Liver (tissue), 9 donors: ENCODE measurements around the gene NOM1. TPM values are rescaled to one million over a fixed set of nuclear protein-coding genes. Genes with fewer than 3 reads are reported as not detected.

Experiments
- DNase-seq: peaks from one replicate; pipeline ENCODE4 v3.0.0-alpha.2; 2017; ENCODE audit warnings: low spot score
- H3K27ac ChIP-seq, 2 donors: one replicate each; pipeline ENCODE4 v1.7.0; 2013; ENCODE audit warnings: inconsistent platforms in 2 of 2, low read length in 2 of 2, control low read depth in 1 of 2, low read depth in 1 of 2, mild to moderate bottlenecking in 1 of 2
- H3K27me3 ChIP-seq, 4 donors: one replicate each; pipeline versions ENCODE4 v1.6.1 to v1.7.0; 2013; ENCODE audit warnings: low read length in 3 of 4, inconsistent platforms in 1 of 4, mild to moderate bottlenecking in 1 of 4, moderate library complexity in 1 of 4; ENCODE audit not compliant: control insufficient read depth in 4 of 4, insufficient read depth in 4 of 4
- H3K36me3 ChIP-seq, 4 donors: one replicate each; pipeline versions ENCODE4 v1.6.1 to v1.7.0; 2013; ENCODE audit warnings: low read length in 3 of 4, mild to moderate bottlenecking in 3 of 4, low read depth in 1 of 4, moderate library complexity in 1 of 4; ENCODE audit not compliant: control insufficient read depth in 4 of 4, insufficient read depth in 3 of 4
- H3K4me1 ChIP-seq, 4 donors: one replicate each; pipeline versions ENCODE4 v1.6.1 to v1.7.0; 2013; ENCODE audit warnings: low read length in 3 of 4, mild to moderate bottlenecking in 3 of 4, moderate library complexity in 1 of 4; ENCODE audit not compliant: control insufficient read depth in 4 of 4, insufficient read depth in 4 of 4
- H3K4me3 ChIP-seq, 3 donors: one replicate each; pipeline versions ENCODE4 v1.6.1 to v1.7.0; 2013; ENCODE audit warnings: low read length in 3 of 3, control low read depth in 1 of 3, low read depth in 1 of 3, mild to moderate bottlenecking in 1 of 3
- H3K9ac ChIP-seq, 2 donors: one replicate each; pipeline ENCODE4 v1.7.0; 2013; ENCODE audit warnings: low read length in 2 of 2, mild to moderate bottlenecking in 2 of 2, moderate library complexity in 2 of 2, control low read depth in 1 of 2, low read depth in 1 of 2
- H3K9me3 ChIP-seq, 4 donors: one replicate each; pipeline versions ENCODE4 v1.6.1 to v1.7.0; 2013; ENCODE audit warnings: low read length in 3 of 4; ENCODE audit not compliant: control insufficient read depth in 4 of 4
- ATF3 ChIP-seq: IDR thresholded peaks from 2 replicates; pipeline ENCODE4 v1.6.1; 2016; ENCODE audit warnings: antibody characterized with exemption
- EGR1 ChIP-seq, 2 donors: IDR thresholded peaks; 2 replicates each; pipeline ENCODE4 v1.6.1; 2016 to 2018; ENCODE audit warnings: antibody characterized with exemption in 2 of 2, low read depth in 2 of 2
- FOXA1 ChIP-seq: IDR thresholded peaks from 2 replicates; pipeline ENCODE4 v1.6.1; 2016; ENCODE audit warnings: antibody characterized with exemption
- FOXA2 ChIP-seq: IDR thresholded peaks from 2 replicates; pipeline ENCODE4 v1.6.1; 2016; ENCODE audit warnings: antibody characterized with exemption
- HNF4A ChIP-seq, 2 donors: conservative IDR thresholded peaks; 2 replicates each; pipeline ENCODE4 v1.6.1; 2016; ENCODE audit warnings: antibody characterized with exemption in 2 of 2, mild to moderate bottlenecking in 2 of 2
- HNF4G ChIP-seq: IDR thresholded peaks from 2 replicates; pipeline ENCODE4 v1.6.1; 2016; ENCODE audit warnings: antibody characterized with exemption
- NR2F2 ChIP-seq: IDR thresholded peaks from 2 replicates; pipeline ENCODE4 v1.6.1; 2016; ENCODE audit warnings: antibody characterized with exemption
- RAD21 ChIP-seq, 2 donors: IDR thresholded peaks; 2 replicates each; pipeline ENCODE4 v1.6.1; 2016; ENCODE audit warnings: antibody characterized with exemption in 2 of 2, mild to moderate bottlenecking in 2 of 2
- REST ChIP-seq: IDR thresholded peaks from 2 replicates; pipeline ENCODE4 v1.6.1; 2016; ENCODE audit warnings: antibody characterized with exemption, mild to moderate bottlenecking
- RXRA ChIP-seq, 2 donors: IDR thresholded peaks; 2 replicates each; pipeline ENCODE4 v1.6.1; 2017 to 2018; ENCODE audit warnings: antibody characterized with exemption in 2 of 2, mild to moderate bottlenecking in 1 of 2
- SP1 ChIP-seq: IDR thresholded peaks from 2 replicates; pipeline ENCODE4 v1.6.1; 2018; ENCODE audit warnings: antibody characterized with exemption, mild to moderate bottlenecking
- TAF1 ChIP-seq: conservative IDR thresholded peaks from 2 replicates; pipeline ENCODE4 v1.6.1; 2016; ENCODE audit warnings: antibody characterized with exemption, mild to moderate bottlenecking
- WGBS: extraction: QIAGEN DNeasy Blood & Tissue Kit; methylation state at CpG from one replicate; pipeline ENCODE4 v1.1.7; 2013; 5-methylcytosine and 5-hydroxymethylcytosine counted together
- polyA plus RNA-seq, 2 donors: library from polyadenylated mRNA; stranded (reverse) in 1 of 2; unstranded in 1 of 2; fragments of 200-250 nt in 1 of 2; fragments of >200 nt in 1 of 2; fragmentation: Nextera tagmentation in 1 of 2; extraction: Ambion mirVana in 1 of 2; gene quantifications; one replicate each; pipeline versions ENCODE4 v1.2.1 to v1.2.3, GENCODE V29; 2013 to 2015
- total RNA-seq, 2 donors: library from RNA; depleted of rRNA; stranded (reverse); fragments of >200 nt; gene quantifications; one replicate each; pipeline ENCODE4 v1.2.3, GENCODE V29; 2014
- TF ChIP-seq, protein P1 (sequence below): IDR thresholded peaks from 2 replicates; pipeline ENCODE4 v1.6.1; 2016; ENCODE audit warnings: antibody characterized with exemption
- TF ChIP-seq, protein P2 (sequence below): IDR thresholded peaks from 2 replicates; pipeline ENCODE4 v1.6.1; 2016; ENCODE audit warnings: antibody characterized with exemption
- TF ChIP-seq, protein P3 (sequence below): fragments of 150-350 bp; IDR thresholded peaks from 2 replicates; pipeline ENCODE4 v1.5.1; 2017; ENCODE audit warnings: improper control_type of control experiment, low read depth, low read length; ENCODE audit not compliant: missing input control
- donor health status: healthy.
- donor health status: healthy.
- donor health status: healthy.
- donor health status: healthy.
- donor health status: healthy.

The NOM1 gene
- total and polyA plus RNA-seq, 4 donors, result 4.0 to 11.4 (median 6.2) TPM

- 13% methylated on average over 18 of the region's 18 CpGs for WGBS
- no peak for TF ChIP-seq FOXA2
- no peak for TF ChIP-seq HNF4G
- TF ChIP-seq SP1, result no peak
- no peak for TF ChIP-seq RXRA (IDR thresholded peaks at IDR 0.05)
- TF ChIP-seq TAF1, result no peak
- TF ChIP-seq, protein P1, sequence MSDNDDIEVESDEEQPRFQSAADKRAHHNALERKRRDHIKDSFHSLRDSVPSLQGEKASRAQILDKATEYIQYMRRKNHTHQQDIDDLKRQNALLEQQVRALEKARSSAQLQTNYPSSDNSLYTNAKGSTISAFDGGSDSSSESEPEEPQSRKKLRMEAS, result no peak
- TF ChIP-seq ATF3, result no peak
- TF ChIP-seq RAD21 (IDR thresholded peaks at IDR 0.05), result no peak
- TF ChIP-seq EGR1 (IDR thresholded peaks at IDR 0.05; ENCODE audit: low read depth in 2 of 2), result no peak
- no peak for TF ChIP-seq REST
- TF ChIP-seq NR2F2, result no peak
- TF ChIP-seq, protein P2, sequence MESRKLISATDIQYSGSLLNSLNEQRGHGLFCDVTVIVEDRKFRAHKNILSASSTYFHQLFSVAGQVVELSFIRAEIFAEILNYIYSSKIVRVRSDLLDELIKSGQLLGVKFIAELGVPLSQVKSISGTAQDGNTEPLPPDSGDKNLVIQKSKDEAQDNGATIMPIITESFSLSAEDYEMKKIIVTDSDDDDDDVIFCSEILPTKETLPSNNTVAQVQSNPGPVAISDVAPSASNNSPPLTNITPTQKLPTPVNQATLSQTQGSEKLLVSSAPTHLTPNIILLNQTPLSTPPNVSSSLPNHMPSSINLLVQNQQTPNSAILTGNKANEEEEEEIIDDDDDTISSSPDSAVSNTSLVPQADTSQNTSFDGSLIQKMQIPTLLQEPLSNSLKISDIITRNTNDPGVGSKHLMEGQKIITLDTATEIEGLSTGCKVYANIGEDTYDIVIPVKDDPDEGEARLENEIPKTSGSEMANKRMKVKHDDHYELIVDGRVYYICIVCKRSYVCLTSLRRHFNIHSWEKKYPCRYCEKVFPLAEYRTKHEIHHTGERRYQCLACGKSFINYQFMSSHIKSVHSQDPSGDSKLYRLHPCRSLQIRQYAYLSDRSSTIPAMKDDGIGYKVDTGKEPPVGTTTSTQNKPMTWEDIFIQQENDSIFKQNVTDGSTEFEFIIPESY, result no peak
- TF ChIP-seq FOXA1, result no peak
- TF ChIP-seq, protein P3, sequence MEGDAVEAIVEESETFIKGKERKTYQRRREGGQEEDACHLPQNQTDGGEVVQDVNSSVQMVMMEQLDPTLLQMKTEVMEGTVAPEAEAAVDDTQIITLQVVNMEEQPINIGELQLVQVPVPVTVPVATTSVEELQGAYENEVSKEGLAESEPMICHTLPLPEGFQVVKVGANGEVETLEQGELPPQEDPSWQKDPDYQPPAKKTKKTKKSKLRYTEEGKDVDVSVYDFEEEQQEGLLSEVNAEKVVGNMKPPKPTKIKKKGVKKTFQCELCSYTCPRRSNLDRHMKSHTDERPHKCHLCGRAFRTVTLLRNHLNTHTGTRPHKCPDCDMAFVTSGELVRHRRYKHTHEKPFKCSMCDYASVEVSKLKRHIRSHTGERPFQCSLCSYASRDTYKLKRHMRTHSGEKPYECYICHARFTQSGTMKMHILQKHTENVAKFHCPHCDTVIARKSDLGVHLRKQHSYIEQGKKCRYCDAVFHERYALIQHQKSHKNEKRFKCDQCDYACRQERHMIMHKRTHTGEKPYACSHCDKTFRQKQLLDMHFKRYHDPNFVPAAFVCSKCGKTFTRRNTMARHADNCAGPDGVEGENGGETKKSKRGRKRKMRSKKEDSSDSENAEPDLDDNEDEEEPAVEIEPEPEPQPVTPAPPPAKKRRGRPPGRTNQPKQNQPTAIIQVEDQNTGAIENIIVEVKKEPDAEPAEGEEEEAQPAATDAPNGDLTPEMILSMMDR, result no peak
- TF ChIP-seq HNF4A (conservative IDR thresholded peaks at IDR 0.05), result no peak
- H3K9me3 ChIP-seq, result no peaks in the 10 kb centered on the region
- H3K9ac ChIP-seq, result no peak overlapping the region
- H3K36me3 ChIP-seq, result no peaks in the 10 kb centered on the region
- no peak overlapping the region for H3K27ac ChIP-seq
- no peak overlapping the region for H3K4me3 ChIP-seq
- peaks cover 5 to 41% (median 15%) of the 10 kb centered on the region in 4 donors for H3K27me3 ChIP-seq
- peaks cover 10 to 42% (median 25%) of the 10 kb centered on the region in 4 donors for H3K4me1 ChIP-seq
- DNase-seq, result no peak
These were observed 58.1 kb downstream of the NOM1 start for GRCh38 chr7:157007470-157008066.
